GM23338 (cell line): ENCODE data around the gene TPK1. TPM values are rescaled to one million over a fixed set of nuclear protein-coding genes. Genes with fewer than 3 reads are reported as not detected.

ENCODE experiments used
- ATAC-seq: fragments of 200-7000 bp; cut with Tn5 transposase; 3 replicates; pipeline ENCODE4 v1.9.1; 2020
- DNase-seq: peaks from one replicate; pipeline ENCODE4 v3.0.0-alpha.2; 2015; ENCODE audit warnings: low spot score
- H2AFZ ChIP-seq: fragments of 200-600 bp; sonication (generic); 2 replicates; pipeline ENCODE4 v1.8.0; 2016; ENCODE audit warnings: antibody characterized with exemption, mild to moderate bottlenecking, moderate library complexity
- H3F3A ChIP-seq: fragments of 200-600 bp; sonication (generic); replicated peaks from 2 replicates; pipeline ENCODE4 v1.8.0; 2017; ENCODE audit warnings: antibody characterized with exemption, mixed run types, low read depth
- H3K27ac ChIP-seq: fragments of 200-600 bp; sonication (generic); 2 replicates; pipeline ENCODE4 v1.6.1; 2016; ENCODE audit warnings: low read depth
- H3K27me3 ChIP-seq: fragments of 200-600 bp; sonication (generic); 2 replicates; pipeline ENCODE4 v1.8.0; 2016; ENCODE audit warnings: mild to moderate bottlenecking, mixed run types, moderate library complexity; ENCODE audit not compliant: insufficient read depth
- H3K36me3 ChIP-seq: fragments of 200-600 bp; sonication (generic); 2 replicates; pipeline ENCODE4 v1.8.0; 2016; ENCODE audit warnings: mild to moderate bottlenecking; ENCODE audit not compliant: insufficient read depth
- H3K4me1 ChIP-seq: fragments of 200-600 bp; sonication (generic); 2 replicates; pipeline ENCODE4 v1.8.0; 2016; ENCODE audit warnings: mild to moderate bottlenecking, moderate library complexity; ENCODE audit not compliant: insufficient read depth
- H3K4me2 ChIP-seq: fragments of 200-600 bp; sonication (generic); 2 replicates; pipeline ENCODE4 v1.7.1; 2017; ENCODE audit warnings: mixed run types
- H3K4me3 ChIP-seq: fragments of 200-600 bp; sonication (generic); 2 replicates; pipeline ENCODE4 v1.6.1; 2016; ENCODE audit warnings: mixed run types
- H3K79me2 ChIP-seq: fragments of 200-600 bp; sonication (generic); replicated peaks from 2 replicates; pipeline ENCODE4 v1.8.0; 2017; ENCODE audit warnings: mild to moderate bottlenecking; ENCODE audit not compliant: insufficient read depth
- H3K9me2 ChIP-seq: fragments of 200-600 bp; sonication (generic); 2 replicates; pipeline ENCODE4 v1.8.0; 2017; ENCODE audit not compliant: insufficient read depth
- H4K20me1 ChIP-seq: fragments of 200-600 bp; sonication (generic); replicated peaks from 2 replicates; pipeline ENCODE4 v1.8.0; 2017; ENCODE audit warnings: mild to moderate bottlenecking; ENCODE audit not compliant: insufficient read depth
- H3K27ac Mint-ChIP-seq: 2 replicates; pipeline ENCODE4 v1.8.0; 2020; ENCODE audit warnings: inconsistent platforms, mild to moderate bottlenecking, moderate library complexity, mixed read lengths
- H3K27me3 Mint-ChIP-seq: 3 replicates; pipeline ENCODE4 v1.8.0; 2022; ENCODE audit warnings: low read depth, mild to moderate bottlenecking, moderate library complexity, mixed read lengths, inconsistent platforms; ENCODE audit not compliant: insufficient read depth, poor library complexity
- H3K36me3 Mint-ChIP-seq: 3 replicates; pipeline ENCODE4 v1.8.0; 2021; ENCODE audit warnings: low read depth, mild to moderate bottlenecking, inconsistent platforms, moderate library complexity, mixed read lengths
- H3K4me1 Mint-ChIP-seq: 3 replicates; pipeline ENCODE4 v1.8.0; 2020; ENCODE audit warnings: mild to moderate bottlenecking, inconsistent platforms, mixed read lengths
- H3K4me3 Mint-ChIP-seq: 3 replicates; pipeline ENCODE4 v1.8.0; 2021; ENCODE audit warnings: moderate library complexity, mild to moderate bottlenecking, inconsistent platforms, mixed read lengths
- H3K9me3 Mint-ChIP-seq: 3 replicates; pipeline ENCODE4 v1.8.0; 2020; ENCODE audit warnings: moderate library complexity, mild to moderate bottlenecking, inconsistent platforms, mixed read lengths
- CREB1 ChIP-seq: fragments of 250-450 bp; sonication (Bioruptor Pico); IDR thresholded peaks from 2 replicates; pipeline ENCODE4 v1.5.0; 2020; ENCODE audit warnings: low read depth, mild to moderate bottlenecking, moderate library complexity
- CTCF ChIP-seq, 2 experiments: fragments of 200-600 bp in 1 of 2; sonication (generic) in 1 of 2; conservative IDR thresholded peaks; 2 replicates each; pipeline versions ENCODE4 v1.5.1 to v1.6.1; 2016 to 2017; ENCODE audit warnings: antibody characterized with exemption in 2 of 2, low read depth in 2 of 2, mild to moderate bottlenecking in 2 of 2, moderate library complexity in 1 of 2
- ETS1 ChIP-seq: IDR thresholded peaks from 2 replicates; pipeline ENCODE4 v1.6.1; 2016; ENCODE audit warnings: antibody characterized with exemption
- EZH2 ChIP-seq: fragments of 200-600 bp; sonication (generic); IDR thresholded peaks from one replicate; pipeline ENCODE4 v1.8.0; 2017; ENCODE audit warnings: antibody characterized with exemption, mild to moderate bottlenecking, low read depth; ENCODE audit not compliant: unreplicated experiment
- EZH2phosphoT487 ChIP-seq: fragments of 200-600 bp; sonication (generic); IDR thresholded peaks from one replicate; pipeline ENCODE4 v1.8.1; 2018; ENCODE audit warnings: antibody characterized with exemption; ENCODE audit not compliant: unreplicated experiment
- JUNB ChIP-seq: IDR thresholded peaks from one replicate; pipeline ENCODE4 v1.6.1; 2016; ENCODE audit warnings: antibody characterized with exemption; ENCODE audit not compliant: unreplicated experiment
- NANOG ChIP-seq: IDR thresholded peaks from 2 replicates; pipeline ENCODE4 v1.6.1; 2016; ENCODE audit warnings: antibody characterized with exemption, borderline replicate concordance
- POLR2AphosphoS5 ChIP-seq: IDR thresholded peaks from 2 replicates; pipeline ENCODE4 v1.6.1; 2016; ENCODE audit warnings: antibody characterized with exemption, low read depth
- REST ChIP-seq: IDR thresholded peaks from one replicate; pipeline ENCODE4 v1.6.1; 2018; ENCODE audit warnings: antibody characterized with exemption; ENCODE audit not compliant: unreplicated experiment
- STAT1 ChIP-seq: IDR thresholded peaks from one replicate; pipeline ENCODE4 v1.6.1; 2016; ENCODE audit warnings: antibody characterized with exemption; ENCODE audit not compliant: unreplicated experiment
- ZNF114 ChIP-seq: fragments of 250-450 bp; sonication (Bioruptor Pico); IDR thresholded peaks from 2 replicates; pipeline ENCODE4 v1.5.0; 2020; ENCODE audit warnings: mild to moderate bottlenecking, moderate library complexity
- ZNF331 ChIP-seq: fragments of 250-450 bp; sonication (Bioruptor Pico); IDR thresholded peaks from 2 replicates; pipeline ENCODE4 v1.5.0; 2020; ENCODE audit warnings: low read depth, mild to moderate bottlenecking, moderate library complexity
- polyA plus RNA-seq: library from polyadenylated mRNA; unstranded; fragments of >200 nt; fragmentation: Nextera tagmentation; extraction: Ambion mirVana; gene quantifications from 2 replicates; pipeline ENCODE4 v1.2.1, GENCODE V29; 2016
- total RNA-seq: library from RNA; depleted of rRNA; stranded (reverse); fragments of >200 nt; shearing (Covaris generic); gene quantifications from 2 replicates; pipeline ENCODE4 v1.2.3, GENCODE V29; 2014
- TF ChIP-seq, protein P1 (sequence below): fragments of 250-450 bp; sonication (Bioruptor Pico); IDR thresholded peaks from 2 replicates; pipeline ENCODE4 v1.5.0; 2020; ENCODE audit warnings: mild to moderate bottlenecking, moderate library complexity

Gene TPK1
- total and polyA plus RNA-seq, 2 experiments from 2014 or later: 2.6 to 2.9 TPM

GRCh38 chr7:144725070-144725469 lies 110.8 kb downstream of the TPK1 start:
- Mint-ChIP-seq H3K4me3 (no peak overlapping the region), H3K27ac (no peak overlapping the region), H3K9me3 (peaks cover 8% of the 10 kb centered on the region), H3K27me3 (peaks cover 2% of the 10 kb centered on the region), H3K4me1 (peaks cover 5% of the 10 kb centered on the region; the same call in 2 of the 3 replicates), H3K36me3 (peaks cover 8% of the 10 kb centered on the region; the same call in 2 of the 3 replicates)
- Histone ChIP-seq H3K4me1 (peaks cover 5% of the 10 kb centered on the region; the same call in 1 of the 2 replicates), H3K36me3 (no peaks in the 10 kb centered on the region), H3K4me2 (no peak overlapping the region), H3K79me2 (no peaks in the 10 kb centered on the region), H3F3A (no peaks in the 10 kb centered on the region), H2AFZ (no peak overlapping the region), H3K27me3 (no peaks in the 10 kb centered on the region), H4K20me1 (no peaks in the 10 kb centered on the region), H3K9me2 (no peaks in the 10 kb centered on the region), H3K4me3 (no peak overlapping the region), H3K27ac (no peak overlapping the region)
- ATAC-seq: no peak
- no peak for TF ChIP-seq EZH2phosphoT487
- TF ChIP-seq POLR2AphosphoS5: no peak
- TF ChIP-seq ZNF114 (CRISPR knock-in tag): no peak
- no peak for TF ChIP-seq JUNB
- TF ChIP-seq STAT1: no peak
- TF ChIP-seq CREB1 (CRISPR knock-in tag): no peak
- TF ChIP-seq NANOG: no peak
- no peak for TF ChIP-seq ETS1
- TF ChIP-seq, protein P1, sequence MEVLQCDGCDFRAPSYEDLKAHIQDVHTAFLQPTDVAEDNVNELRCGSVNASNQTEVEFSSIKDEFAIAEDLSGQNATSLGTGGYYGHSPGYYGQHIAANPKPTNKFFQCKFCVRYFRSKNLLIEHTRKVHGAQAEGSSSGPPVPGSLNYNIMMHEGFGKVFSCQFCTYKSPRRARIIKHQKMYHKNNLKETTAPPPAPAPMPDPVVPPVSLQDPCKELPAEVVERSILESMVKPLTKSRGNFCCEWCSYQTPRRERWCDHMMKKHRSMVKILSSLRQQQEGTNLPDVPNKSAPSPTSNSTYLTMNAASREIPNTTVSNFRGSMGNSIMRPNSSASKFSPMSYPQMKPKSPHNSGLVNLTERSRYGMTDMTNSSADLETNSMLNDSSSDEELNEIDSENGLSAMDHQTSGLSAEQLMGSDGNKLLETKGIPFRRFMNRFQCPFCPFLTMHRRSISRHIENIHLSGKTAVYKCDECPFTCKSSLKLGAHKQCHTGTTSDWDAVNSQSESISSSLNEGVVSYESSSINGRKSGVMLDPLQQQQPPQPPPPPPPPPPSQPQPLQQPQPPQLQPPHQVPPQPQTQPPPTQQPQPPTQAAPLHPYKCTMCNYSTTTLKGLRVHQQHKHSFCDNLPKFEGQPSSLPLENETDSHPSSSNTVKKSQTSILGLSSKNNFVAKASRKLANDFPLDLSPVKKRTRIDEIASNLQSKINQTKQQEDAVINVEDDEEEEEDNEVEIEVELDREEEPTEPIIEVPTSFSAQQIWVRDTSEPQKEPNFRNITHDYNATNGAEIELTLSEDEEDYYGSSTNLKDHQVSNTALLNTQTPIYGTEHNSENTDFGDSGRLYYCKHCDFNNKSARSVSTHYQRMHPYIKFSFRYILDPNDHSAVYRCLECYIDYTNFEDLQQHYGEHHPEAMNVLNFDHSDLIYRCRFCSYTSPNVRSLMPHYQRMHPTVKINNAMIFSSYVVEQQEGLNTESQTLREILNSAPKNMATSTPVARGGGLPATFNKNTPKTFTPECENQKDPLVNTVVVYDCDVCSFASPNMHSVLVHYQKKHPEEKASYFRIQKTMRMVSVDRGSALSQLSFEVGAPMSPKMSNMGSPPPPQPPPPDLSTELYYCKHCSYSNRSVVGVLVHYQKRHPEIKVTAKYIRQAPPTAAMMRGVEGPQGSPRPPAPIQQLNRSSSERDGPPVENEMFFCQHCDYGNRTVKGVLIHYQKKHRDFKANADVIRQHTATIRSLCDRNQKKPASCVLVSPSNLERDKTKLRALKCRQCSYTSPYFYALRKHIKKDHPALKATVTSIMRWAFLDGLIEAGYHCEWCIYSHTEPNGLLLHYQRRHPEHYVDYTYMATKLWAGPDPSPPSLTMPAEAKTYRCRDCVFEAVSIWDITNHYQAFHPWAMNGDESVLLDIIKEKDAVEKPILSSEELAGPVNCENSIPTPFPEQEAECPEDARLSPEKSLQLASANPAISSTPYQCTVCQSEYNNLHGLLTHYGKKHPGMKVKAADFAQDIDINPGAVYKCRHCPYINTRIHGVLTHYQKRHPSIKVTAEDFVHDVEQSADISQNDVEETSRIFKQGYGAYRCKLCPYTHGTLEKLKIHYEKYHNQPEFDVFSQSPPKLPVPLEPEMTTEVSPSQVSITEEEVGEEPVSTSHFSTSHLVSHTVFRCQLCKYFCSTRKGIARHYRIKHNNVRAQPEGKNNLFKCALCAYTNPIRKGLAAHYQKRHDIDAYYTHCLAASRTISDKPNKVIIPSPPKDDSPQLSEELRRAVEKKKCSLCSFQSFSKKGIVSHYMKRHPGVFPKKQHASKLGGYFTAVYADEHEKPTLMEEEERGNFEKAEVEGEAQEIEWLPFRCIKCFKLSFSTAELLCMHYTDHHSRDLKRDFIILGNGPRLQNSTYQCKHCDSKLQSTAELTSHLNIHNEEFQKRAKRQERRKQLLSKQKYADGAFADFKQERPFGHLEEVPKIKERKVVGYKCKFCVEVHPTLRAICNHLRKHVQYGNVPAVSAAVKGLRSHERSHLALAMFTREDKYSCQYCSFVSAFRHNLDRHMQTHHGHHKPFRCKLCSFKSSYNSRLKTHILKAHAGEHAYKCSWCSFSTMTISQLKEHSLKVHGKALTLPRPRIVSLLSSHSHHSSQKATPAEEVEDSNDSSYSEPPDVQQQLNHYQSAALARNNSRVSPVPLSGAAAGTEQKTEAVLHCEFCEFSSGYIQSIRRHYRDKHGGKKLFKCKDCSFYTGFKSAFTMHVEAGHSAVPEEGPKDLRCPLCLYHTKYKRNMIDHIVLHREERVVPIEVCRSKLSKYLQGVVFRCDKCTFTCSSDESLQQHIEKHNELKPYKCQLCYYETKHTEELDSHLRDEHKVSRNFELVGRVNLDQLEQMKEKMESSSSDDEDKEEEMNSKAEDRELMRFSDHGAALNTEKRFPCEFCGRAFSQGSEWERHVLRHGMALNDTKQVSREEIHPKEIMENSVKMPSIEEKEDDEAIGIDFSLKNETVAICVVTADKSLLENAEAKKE: no peak
- no peak for TF ChIP-seq CTCF (conservative IDR thresholded peaks at IDR 0.05; ENCODE audit: low read depth in 2 of 2)
- TF ChIP-seq ZNF331: no peak
- TF ChIP-seq REST: no peak
- no peak for TF ChIP-seq EZH2
- no peak for DNase-seq
